Tongue (tissue), 3 donors: ENCODE data around the gene VPS54. TPM values are rescaled to one million over a fixed set of nuclear protein-coding genes. Genes with fewer than 3 reads are reported as not detected.

Experiments used
- DNase-seq: peaks from one replicate; pipeline ENCODE4 v3.0.0-alpha.2; 2015
- small RNA-seq: library from RNA; depleted of rRNA; stranded (forward); fragments of <200 nt; gene quantifications from one replicate; pipeline ENCODE3, GENCODE V24; 2014; ENCODE audit warnings: low replicate concordance
- total RNA-seq: library from RNA; depleted of rRNA; stranded (reverse); fragments of >200 nt; gene quantifications from one replicate; pipeline ENCODE4 v1.2.3, GENCODE V29; 2014

The VPS54 gene
- total RNA-seq, 1 donor from 2014 or later = 36.0 TPM

DNA sequence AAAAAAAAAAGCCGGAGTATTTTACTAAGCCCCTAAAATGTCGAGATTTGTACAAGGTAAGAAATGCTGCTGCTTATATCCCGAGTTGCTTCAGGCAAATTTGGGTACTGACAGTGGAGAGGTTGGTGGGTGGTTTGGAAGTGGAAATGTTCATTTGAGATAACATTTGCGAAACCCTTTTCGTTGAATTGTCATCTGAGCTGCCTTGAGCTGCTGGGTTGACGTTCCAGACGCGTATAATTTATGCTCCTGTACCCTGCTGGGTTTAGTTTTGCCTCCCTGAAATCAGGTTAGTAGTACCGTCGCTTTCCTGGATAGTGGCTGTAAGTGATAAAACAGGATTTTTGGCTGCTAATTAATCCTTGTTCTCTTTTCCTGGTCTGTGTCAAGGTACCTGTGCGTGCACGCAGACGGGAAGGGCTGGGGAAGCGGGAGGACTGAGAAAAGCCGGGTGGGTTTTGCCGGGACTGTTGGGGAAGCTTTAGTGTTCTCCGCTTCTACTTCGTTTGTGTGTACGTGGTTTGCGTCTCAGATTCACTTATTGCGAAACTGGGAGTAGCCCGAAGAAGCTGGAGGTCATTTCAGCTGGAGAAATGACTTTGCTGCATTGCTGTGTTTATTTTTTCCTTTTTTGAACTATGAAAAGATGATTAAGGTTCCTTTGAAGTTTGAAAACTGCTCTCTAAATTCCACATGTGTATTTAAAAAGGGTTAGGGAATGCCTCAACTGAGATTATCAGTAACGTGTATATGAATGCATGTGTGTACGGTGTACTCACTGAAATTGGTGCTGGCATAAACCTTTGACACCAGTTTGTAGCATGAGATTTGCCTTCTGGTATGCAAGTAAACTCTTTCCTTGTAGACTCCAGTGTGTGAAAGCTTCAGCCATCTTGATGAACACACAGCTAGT is 176.8 kb downstream of the VPS54 start:
- peak; percentile 69 for DNase-seq

Small RNAs within 50 kb of the gene (small RNA-seq; reads per million reads assigned to genes)
- not detected for gene RF01293

Other genes with a start within 250 kb of the VPS54 start
- gene UGP2, start 177.5 kb downstream of the VPS54 start, total RNA-seq = 545 TPM
- gene PELI1, start 125.0 kb upstream of the VPS54 start, total RNA-seq = 31.4 TPM